HepG2 (cell line): Measurements from ENCODE around the gene PSMG3. TPM values are rescaled to one million over a fixed set of nuclear protein-coding genes. Genes with fewer than 3 reads are reported as not detected.

ENCODE experiments used
- CTCF ChIP-seq: sonication (generic); formaldehyde crosslinking; IDR thresholded peaks from 2 replicates; pipeline ENCODE4 v1.5.0; 2020; ENCODE audit warnings: mild to moderate bottlenecking, missing genetic modification reagents, moderate library complexity
- DMTF1 ChIP-seq: sonication (generic); formaldehyde crosslinking; IDR thresholded peaks from 2 replicates; pipeline ENCODE4 v1.4.0; 2020; ENCODE audit warnings: mild to moderate bottlenecking, missing genetic modification reagents
- FOXK1 ChIP-seq: sonication (generic); formaldehyde crosslinking; IDR thresholded peaks from 2 replicates; pipeline ENCODE4 v1.4.0; 2020; ENCODE audit warnings: low read depth, missing genetic modification reagents, borderline replicate concordance
- HDAC1 ChIP-seq: sonication (generic); formaldehyde crosslinking; IDR thresholded peaks from 2 replicates; pipeline ENCODE4 v1.5.1; 2020; ENCODE audit warnings: mild to moderate bottlenecking, missing genetic modification reagents
- HMGXB3 ChIP-seq: sonication (generic); formaldehyde crosslinking; IDR thresholded peaks from 2 replicates; pipeline ENCODE4 v1.4.0; 2020; ENCODE audit warnings: missing genetic modification reagents, borderline replicate concordance
- RARA ChIP-seq: IDR thresholded peaks from 2 replicates; pipeline ENCODE4 v1.6.1; 2016; ENCODE audit warnings: missing genetic modification reagents, missing compliant biosample characterization
- SPEN ChIP-seq: sonication (generic); formaldehyde crosslinking; IDR thresholded peaks from 2 replicates; pipeline ENCODE4 v1.5.1; 2020; ENCODE audit warnings: low read depth, mild to moderate bottlenecking, missing genetic modification reagents
- YY1 ChIP-seq: IDR thresholded peaks from 2 replicates; pipeline ENCODE4 v1.6.1; 2011; ENCODE audit warnings: low read length, low read depth, moderate library complexity, mild to moderate bottlenecking; ENCODE audit not compliant: insufficient read depth, insufficient replicate concordance
- ZFP1 ChIP-seq: IDR thresholded peaks from 2 replicates; pipeline ENCODE4 v1.6.1; 2016
- ZNF503 ChIP-seq: sonication (generic); formaldehyde crosslinking; IDR thresholded peaks from 2 replicates; pipeline ENCODE4 v1.4.0; 2020; ENCODE audit warnings: missing genetic modification reagents
- ZNF589 ChIP-seq: sonication (generic); formaldehyde crosslinking; conservative IDR thresholded peaks from 2 replicates; pipeline ENCODE4 v1.8.0; 2022; ENCODE audit warnings: mild to moderate bottlenecking, moderate library complexity, missing genetic modification reagents
- ZNF607 ChIP-seq: sonication (generic); formaldehyde crosslinking; IDR thresholded peaks from 2 replicates; pipeline ENCODE4 v1.5.1; 2020; ENCODE audit warnings: missing genetic modification reagents, mild to moderate bottlenecking, borderline replicate concordance
- ZNF792 ChIP-seq: IDR thresholded peaks from 2 replicates; pipeline ENCODE4 v1.6.1; 2016
- ZNF841 ChIP-seq: sonication (generic); formaldehyde crosslinking; IDR thresholded peaks from 2 replicates; pipeline ENCODE4 v1.8.1; 2023; ENCODE audit warnings: missing genetic modification reagents, borderline replicate concordance
- ZZZ3 ChIP-seq: sonication (generic); formaldehyde crosslinking; IDR thresholded peaks from 2 replicates; pipeline ENCODE4 v1.4.0; 2020; ENCODE audit warnings: missing genetic modification reagents, mild to moderate bottlenecking, borderline replicate concordance
- polyA plus RNA-seq, 8 experiments: library from polyadenylated mRNA; depleted of rRNA in 3 of 8; stranded (reverse) in 7 of 8; unstranded in 1 of 8; fragments of >200 nt; fragmentation: Illumina TruSeq in 4 of 8; extraction: Trizol in 4 of 8; gene quantifications; 2 replicates each; pipeline versions ENCODE4 v1.2.1 to v1.2.3, GENCODE V29; 2011 to 2016; ENCODE audit warnings: low read depth in 4 of 8, missing spikeins in 1 of 8, mixed read lengths in 1 of 8; ENCODE audit not compliant: insufficient read depth in 1 of 8
- total RNA-seq, 5 experiments: library from RNA; depleted of rRNA; stranded (reverse); fragments of >200 nt; fragmentation: Illumina TruSeq; extraction: Trizol; gene quantifications; 2 replicates each; pipeline ENCODE4 v1.2.3, GENCODE V29; 2016; ENCODE audit warnings: low read depth in 1 of 5

PSMG3 gene
- total and polyA plus RNA-seq, 2 of the 13 experiments (the other 11 are each of a cell fraction or from before 2014, with no cell fraction given): 29.6 to 48.4 TPM

- TF ChIP-seq ZNF792 (CRISPR knock-in tag) (peak; percentile 71; the same call in 1 of the 2 replicates), ZNF589 (CRISPR knock-in tag) (peak; percentile 76; the same call in 1 of the 2 replicates), HMGXB3 (CRISPR knock-in tag) (0 out of 2 replicates have a peak, but pooled peaks have one; percentile 19), DMTF1 (CRISPR knock-in tag) (no peak), FOXK1 (CRISPR knock-in tag) (peak; percentile 61; the same call in 1 of the 2 replicates), SPEN (CRISPR knock-in tag) (peak; percentile 60; the same call in 1 of the 2 replicates), ZZZ3 (CRISPR knock-in tag) (0 out of 2 replicates have a peak, but pooled peaks have one; percentile 48), YY1 (no peak), ZNF503 (CRISPR knock-in tag) (peak; percentile 63; the same call in 1 of the 2 replicates), ZFP1 (CRISPR knock-in tag) (0 out of 2 replicates have a peak, but pooled peaks have one; percentile 28), RARA (peak; percentile 94), HDAC1 (CRISPR knock-in tag) (peak; percentile 87), ZNF841 (no peak), ZNF607 (CRISPR knock-in tag) (0 out of 2 replicates have a peak, but pooled peaks have one; percentile 59), CTCF (CRISPR knock-in tag) (peak; percentile 36)
These were observed 49.1 kb downstream of the PSMG3 start (continued) for GRCh38 chr7:1520539-1521234.
